NK-92 treated with Interleukin-12 subunit alpha and Interleukin-12 subunit beta, amount 100 ng/mL, for 24 hours (cell line): ENCODE measurements around the gene POLR2B.
"Not testable (repeated sequence)": the region's sequence is repeated elsewhere in the genome, so short reads cannot be mapped to it uniquely, and the experiment has no call there.

Experiments
- DNase-seq: peaks from one replicate; lab custom pipeline; 2025; lab: John Stamatoyannopoulos, UW

Gene POLR2B

DNA sequence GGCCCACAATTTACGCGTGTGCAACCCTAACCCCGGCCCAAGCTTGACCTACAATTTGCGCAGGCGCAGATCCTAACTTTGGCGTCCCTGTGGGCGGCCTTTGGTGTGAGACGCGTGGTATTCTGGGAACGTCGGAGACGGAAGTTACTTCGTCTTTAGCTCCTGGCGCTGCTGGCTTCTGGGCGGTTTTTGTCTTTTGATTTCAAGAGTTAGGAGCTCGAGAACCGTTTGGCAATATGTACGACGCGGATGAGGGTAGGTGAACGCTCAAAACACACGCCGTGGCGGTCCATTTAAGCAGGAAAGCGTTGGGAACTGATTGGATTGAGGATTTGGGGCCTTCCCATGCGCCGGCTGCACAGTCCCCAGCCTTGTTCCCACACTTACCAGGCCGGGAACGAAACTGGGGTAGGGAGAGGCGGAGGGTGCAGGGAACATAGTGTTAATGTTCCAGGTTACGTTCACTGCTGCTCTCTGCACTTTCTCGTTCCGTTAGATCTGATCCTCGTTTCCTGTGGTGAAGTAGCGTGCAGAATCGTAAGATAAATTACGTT, at the start of gene POLR2B:
TSS of gene POLR2B (plus strand) at position 147 of the 554 bp plus-strand sequence. CDS start at position 237, 90 bp downstream.
- peak; percentile 90 for DNase-seq

DNA sequence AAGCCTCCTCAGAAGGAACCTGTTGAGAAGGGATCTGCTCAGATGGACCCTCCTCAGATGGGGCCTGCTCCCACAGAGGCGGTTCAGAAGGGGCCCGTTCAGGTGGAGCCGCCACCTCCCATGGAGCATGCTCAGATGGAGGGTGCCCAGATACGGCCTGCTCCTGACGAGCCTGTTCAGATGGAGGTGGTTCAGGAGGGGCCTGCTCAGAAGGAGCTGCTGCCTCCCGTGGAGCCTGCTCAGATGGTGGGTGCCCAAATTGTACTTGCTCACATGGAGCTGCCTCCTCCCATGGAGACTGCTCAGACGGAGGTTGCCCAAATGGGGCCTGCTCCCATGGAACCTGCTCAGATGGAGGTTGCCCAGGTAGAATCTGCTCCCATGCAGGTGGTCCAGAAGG, 48.1 kb upstream of the POLR2B start:
- DNase-seq = no peak

DNA sequence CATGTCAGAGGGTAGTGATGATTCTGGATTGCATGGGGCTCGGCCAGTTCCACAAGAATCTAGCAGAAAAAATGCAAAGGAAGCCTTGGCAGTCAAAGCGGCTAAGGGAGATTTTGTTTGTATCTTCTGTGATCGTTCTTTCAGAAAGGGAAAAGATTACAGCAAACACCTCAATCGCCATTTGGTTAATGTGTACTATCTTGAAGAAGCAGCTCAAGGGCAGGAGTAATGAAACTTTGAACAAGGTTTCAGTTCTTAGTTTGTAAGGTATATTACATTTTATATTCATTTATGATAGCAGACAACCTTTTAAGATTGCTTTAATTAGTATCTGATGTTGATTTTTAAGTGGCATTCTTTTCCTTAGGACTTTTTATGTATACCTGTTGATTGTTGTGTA, 46.8 kb upstream of the POLR2B start:
- DNase-seq = no peak

DNA sequence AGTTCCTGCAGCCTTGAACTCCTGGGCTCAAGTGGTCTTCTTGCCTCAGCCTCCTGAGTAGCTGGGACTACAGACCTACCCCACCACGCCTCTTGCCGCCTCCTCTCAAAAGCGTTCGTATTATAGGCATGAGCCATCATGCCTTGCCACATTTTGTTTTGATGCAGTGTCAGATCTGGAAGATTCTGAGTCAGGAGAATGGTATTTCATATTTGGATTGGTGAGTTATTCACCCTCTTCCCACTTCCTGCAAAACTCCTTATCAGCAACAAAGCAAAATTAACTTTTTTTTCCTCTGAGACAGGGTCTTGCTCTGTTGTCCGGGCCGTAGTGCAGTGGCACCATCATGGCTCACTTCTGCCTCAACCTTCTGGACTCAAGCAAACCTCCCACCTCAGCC, 41.4 kb upstream of the POLR2B start:
- no peak for DNase-seq

DNA sequence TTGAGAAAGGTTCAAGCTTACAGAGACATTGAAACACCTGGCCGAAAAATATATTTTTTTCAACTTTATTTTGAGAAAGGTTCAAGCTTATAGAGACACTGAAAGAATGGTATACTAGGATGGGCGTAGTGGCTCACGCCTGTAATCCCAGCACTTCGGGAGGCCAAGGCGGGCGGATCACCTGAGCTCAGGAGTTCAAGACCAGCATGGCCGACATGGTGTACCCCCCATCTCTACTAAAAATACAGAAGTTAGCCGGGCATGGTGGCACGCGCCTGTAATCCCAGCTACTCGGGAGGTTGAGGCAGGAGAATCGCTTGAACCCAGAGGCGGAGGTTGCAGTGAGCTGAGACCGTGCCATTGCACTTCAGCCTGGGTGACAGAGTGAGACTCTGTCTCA, 38.9 kb upstream of the POLR2B start:
- not testable (repeated sequence) for DNase-seq

DNA sequence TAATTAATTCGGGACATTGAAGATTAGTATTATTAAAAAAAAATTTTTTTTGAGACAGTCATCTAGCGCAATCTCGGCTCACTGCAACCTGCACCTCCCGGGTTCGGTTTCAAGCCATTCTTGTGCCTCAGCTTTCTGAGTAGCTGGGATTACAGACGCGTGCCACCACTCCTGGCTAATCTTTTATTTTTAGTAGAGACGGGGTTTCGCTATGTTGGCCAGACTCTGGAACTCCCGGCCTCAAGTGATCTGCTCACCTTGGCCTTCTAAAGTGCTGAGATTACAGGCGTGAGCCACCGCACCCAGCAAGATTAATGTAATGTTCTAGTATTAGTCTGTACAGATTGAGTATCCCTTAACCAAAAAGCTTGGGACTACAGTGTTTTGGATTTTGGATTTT, 38.3 kb upstream of the POLR2B start:
- DNase-seq = no peak

DNA sequence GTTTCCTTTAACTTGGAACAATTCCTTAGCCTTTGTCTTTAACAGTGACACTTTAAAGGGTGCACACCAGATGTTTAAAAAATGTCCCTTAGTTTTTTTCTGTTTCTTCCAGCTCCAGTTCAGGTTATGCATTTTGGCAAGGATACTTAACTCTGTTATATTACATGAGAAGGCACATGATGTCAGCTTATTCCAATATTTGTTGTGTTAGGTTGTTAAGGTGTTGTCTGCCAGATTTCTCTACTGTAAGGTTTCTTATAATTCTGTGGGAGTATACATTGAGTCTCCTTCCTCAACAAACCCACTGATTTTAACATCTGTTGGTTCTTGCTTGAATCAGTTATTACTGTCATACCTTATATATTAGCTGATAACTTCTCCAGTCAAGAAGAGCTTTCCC, 37.7 kb upstream of the POLR2B start:
- no peak for DNase-seq

DNA sequence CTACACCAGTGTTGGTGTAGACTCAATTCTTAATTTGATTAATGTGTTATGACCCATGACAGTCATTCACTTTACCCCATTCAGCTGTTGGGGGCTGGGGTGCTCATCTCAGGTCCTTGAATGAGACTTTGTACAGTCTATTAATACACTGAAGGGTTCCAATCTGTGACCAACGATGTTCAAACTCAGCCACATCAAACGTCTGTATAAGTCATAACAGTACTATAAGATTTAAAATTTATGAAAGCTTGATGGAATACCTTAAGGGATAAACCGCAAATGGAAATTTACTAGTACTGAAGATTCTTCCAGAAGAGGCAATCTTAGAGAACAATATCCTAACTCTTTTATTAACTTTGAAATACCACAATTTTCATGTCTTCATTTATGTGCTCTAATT, 37.3 kb upstream of the POLR2B start:
- no peak for DNase-seq

DNA sequence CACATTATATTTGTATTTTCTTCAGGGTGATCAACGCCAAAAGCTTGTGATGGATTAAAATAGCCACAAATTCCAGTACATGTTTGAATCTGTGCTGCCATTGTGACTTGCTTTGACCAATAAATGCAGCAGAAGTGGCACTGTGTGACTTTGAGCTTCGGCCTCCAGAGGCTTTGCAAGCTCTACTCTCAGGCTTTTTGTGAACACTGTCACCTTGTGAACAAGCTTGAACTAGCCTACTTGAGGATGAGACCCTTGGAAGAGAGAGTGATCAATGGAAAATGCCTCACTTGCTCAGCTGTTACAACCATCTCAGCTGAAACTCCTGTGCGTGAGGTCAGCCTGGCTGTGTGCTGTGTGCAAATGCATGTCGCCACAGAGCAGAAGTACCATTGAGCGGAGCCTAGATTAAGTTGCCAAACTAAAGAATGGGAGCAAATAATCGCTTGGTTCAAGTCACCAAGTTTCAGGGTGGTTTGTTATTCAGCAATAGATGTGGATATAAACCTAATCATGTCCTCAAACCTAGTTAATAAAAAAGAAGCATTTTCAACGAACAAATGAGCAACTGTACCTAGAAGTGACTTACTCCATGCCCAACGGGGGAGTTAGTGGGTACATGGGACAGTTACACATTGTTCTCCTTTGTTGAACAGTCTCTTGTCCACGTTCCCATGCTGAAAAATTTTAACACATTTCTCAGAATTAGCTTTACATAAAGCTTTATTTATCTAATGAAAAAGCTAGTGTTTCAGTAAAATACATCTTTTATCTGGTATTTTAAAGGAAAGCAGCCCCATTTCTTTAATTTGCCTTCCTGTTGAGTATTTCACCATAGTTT, 24.8 kb upstream of the POLR2B start:
- no peak for DNase-seq

DNA sequence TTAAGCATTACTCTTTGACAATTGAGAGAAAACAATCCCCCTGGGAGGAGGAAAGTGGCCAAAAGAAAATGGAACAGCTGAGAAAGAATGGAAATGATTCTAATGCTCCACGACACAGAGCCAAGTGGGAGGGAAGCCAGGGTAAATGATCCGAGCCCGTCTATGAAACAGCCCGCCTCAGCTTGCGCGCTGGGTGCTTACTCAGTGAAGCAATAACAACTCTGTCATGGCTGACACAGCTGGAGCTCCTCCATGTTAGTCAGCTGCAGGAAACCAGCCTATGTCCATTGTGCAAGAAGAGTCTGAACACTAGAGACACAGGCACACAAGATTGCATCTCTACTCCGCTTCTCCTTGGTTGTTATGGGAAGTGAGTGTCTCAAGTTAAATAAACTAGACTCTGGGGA, 20.6 kb upstream of the POLR2B start:
- DNase-seq = no peak

DNA sequence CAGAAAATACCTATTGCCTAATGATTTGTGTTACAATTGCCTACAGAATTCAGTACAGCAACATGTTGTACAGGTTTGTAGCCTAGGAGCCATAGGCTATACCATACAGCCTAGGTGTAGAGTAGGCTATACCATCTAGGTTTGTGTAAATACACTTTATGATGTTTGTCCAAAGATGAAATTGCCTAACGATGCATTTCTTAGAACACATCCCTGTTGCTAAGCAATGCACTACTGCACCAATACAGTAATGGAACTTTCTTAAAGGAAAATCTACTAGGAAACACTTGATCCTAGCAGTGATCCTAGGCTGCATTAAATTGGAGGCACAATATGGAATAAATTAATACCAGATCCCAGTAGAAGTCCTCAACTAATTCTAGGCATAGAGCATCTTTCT, 19.6 kb upstream of the POLR2B start:
- DNase-seq = no peak

DNA sequence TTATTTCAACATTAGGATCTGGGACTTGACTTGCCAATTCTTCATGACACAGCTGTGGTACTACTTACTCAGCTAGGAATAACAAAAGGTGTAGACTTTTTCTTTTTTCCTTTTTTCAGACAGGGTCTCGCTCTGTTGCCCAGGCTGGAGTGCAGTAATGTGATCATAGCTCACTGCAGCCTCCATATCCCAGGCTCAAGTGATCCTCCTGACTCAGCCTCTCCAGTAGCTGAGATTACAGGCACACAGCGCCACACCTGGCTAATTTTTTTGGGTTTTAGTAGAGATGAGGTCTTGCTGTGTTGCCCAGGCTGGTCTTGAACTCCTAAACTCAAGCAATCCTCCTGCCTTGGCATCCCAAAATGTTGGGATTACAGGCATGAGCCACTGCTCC, 17.6 kb upstream of the POLR2B start:
- no peak for DNase-seq

DNA sequence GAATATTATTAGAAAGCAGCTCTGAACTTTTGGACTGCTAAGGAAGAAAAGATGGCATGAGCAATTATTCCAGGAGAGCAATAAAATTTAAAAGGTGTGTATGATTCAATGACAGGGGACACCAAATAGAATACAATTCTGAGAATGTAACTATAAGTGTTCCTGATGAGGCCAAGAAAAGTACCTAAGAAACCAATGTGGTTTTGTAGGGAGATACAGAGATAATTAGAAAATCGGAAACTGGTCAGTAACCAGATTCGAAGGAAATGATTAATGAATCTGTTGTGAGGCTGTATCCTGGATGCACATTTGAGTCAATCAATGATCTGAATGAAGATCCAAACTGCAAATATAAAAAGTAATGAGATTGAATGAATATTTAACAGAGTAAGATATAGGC, 7.3 kb upstream of the POLR2B start:
- no peak for DNase-seq

DNA sequence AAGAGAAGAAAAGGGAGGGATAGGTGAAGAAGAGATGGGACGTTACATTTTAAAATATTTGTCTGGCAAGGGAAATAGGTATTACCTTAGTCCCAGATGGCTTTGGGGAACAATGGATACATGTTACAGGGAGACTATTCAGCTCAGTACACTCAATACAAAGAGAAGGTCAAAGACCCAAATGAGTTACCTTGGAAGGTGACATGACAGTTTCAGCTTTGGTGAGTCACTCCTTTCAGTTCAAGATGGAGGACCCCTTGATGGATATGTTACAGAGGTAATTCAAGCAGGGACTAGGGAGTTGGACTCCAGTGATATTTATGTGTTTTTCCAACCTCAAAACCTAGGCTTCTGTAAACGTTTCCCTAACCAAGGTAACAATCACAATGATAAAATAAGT, 6.3 kb upstream of the POLR2B start:
- DNase-seq = no peak

DNA sequence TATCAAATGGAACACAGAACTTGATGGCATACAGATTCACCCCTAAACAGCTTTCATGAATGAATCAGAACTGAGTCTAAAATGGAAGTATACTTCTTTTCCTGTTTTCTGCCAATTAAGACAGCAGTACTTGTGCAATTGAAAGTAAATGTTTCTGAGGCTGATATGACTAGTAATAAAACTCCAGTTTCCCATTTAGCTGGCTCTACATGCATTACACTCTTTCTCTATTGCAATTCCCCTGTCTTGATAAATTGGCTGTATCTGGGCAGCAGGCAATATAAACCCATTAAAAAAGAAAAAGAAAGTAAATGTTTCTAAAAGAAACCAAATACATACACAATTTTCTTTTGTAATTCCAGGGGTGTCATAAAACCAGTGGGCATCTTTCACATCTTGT, 5.9 kb upstream of the POLR2B start:
- DNase-seq = no peak

DNA sequence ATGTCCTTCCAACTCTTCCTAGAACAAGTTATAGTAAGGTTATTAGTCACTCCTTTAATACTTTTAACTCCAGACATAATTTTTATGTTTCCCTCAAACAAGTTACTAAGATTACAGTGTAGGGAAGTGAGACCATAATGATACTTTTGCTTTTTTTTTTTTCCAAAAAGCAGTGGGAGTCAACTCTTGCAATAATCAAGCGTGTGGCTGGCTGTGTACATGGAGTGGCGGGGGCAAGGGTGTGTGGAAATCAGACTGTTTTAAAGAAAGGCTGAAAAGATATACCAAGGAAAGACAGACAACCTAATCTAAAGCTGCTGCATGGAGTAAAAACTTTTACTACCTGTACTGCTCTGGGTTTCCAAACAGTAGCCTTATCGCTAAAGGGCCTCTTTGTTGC, 5.4 kb upstream of the POLR2B start:
- DNase-seq = no peak

DNA sequence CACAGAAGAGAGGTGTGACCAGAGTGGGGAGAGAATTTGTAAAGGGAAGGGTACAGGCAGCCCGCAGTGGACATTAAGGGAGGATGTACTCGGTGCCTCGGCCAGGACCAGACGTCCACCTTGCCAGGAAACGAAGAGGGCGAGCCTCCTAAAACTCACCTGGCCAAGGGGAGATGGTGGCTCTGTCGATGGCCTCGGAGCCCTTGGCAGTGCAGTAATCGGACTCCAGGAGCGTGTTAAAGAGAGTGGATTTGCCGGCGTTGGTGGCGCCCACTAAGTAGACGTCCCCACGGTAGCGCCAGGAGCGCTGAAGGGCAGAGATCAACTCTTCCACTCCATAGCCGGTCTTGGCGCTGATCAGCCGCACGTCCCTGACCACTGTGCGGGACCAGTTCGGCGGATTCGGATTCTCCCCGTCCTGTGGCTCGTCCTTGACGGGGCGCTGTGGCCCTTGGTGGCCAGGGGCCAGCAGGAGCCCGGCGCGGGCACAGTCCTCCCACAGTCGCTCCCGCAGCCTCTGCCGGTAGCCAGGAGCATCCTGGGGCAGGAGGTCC, 2.3 kb upstream of the POLR2B start:
- DNase-seq = no peak

DNA sequence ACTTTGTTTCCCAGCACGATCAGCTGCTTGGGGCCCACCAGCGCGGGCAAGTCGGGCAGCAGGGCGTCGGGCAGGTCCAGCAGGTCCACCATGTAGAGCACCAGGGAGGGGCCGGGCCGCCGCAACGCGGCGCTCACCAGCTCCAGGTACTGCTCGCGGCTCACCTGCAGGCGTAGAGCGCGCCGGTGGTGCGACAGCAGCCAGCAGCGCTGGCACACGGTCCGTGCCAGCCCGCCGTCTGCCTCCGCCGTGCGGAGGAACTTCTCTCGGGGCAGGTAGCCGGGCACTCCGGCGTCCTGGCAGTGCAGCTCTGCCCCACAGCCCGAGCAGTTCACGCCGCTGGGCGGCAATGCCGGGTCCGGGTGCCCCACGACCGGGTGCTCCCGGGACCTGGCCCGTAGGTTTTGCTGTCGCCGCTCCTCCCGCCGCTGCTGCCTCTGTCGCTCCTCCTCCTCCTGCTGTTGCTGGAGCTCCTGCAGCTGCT, 1.8 kb upstream of the POLR2B start:
- DNase-seq = peak; percentile 15

DNA sequence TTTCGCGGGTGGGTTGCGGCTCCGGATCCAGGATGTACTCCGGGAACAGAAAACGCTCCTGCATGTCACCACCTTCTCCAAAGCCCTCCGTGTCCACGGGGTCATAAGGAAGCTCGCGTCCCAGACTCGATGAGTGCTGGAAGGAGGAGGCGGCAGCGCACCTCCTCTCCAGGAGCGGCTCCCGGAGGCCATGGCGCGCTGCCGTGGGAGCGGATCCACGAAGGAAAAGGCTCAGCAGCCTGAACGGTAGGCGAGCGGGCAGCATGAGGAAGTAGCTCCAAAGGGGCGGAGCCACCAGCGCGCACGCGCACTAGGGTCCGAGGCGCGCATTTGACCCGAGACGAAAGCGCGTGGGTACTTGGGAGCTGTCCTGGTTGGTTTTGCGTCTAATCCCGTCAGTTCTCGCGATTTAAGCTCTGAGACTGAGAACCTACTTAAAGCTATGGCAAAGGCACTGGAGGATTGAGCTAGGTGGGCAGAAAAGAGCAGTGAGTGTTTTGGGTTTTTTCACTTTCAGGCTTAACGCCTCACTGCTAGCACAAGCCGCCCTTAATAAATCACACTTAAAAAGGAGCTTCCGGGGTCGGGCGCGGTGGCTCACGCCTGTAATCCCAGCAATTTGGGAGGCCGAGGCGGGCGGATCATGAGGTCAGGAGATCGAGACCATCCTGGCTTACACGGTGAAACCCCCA, 1.2 kb upstream of the POLR2B start, which contains the start of gene NOA1:
TSS of gene NOA1 (minus strand) at position 286 of the 692 bp plus-strand sequence. CDS start at position 265, 21 bp downstream.
- DNase-seq = peak; percentile 86

DNA sequence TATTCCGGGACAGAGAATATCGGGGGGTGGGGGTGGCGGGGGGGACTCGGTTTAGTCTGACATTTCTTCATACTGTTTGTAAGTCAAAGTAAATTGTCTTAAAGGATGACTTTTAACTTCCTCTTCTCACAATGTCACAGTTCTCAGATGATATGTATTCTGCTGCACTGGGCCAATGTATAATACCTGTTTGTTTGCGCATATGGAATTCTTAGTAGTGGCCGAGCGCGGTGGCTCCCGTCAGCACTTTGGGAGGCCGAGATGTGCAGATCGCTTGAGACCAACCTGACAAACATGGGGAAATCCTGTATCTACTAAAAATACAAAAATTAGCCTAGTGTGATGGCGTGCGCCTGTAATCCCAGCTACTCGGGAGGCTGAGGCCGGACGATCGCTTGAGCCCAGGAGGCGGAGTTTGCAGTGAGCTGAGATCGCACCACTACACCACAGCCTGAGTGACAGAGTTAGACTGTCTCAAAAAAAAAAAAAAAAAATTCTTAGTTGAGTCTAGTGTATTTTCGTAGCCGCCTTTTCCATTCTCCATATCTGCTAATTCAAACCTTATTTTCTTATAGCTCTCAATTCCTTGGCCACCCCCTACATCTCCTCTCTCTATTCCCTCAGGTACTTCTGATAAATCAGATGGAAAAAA, 851 bp downstream of the POLR2B start:
- DNase-seq = no peak

DNA sequence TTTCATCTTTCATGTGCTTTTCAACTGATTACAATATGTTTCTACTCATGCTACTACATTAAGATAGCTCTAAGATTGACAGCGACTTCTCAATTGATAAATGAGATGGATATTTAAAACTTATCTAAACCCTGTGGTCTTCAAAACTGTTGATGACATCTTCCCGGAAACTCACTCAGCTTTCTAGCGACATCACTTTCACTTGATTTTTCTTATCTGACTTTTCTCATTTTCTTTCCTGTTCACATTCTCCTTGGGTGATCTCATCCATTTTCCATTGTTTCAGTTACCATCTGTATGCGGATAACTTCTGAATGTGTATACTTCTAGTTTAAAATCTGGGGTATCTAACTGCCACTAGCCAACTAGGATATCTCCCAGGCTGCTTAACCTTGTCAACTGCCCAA, 3.1 kb downstream of the POLR2B start:
- DNase-seq = no peak

DNA sequence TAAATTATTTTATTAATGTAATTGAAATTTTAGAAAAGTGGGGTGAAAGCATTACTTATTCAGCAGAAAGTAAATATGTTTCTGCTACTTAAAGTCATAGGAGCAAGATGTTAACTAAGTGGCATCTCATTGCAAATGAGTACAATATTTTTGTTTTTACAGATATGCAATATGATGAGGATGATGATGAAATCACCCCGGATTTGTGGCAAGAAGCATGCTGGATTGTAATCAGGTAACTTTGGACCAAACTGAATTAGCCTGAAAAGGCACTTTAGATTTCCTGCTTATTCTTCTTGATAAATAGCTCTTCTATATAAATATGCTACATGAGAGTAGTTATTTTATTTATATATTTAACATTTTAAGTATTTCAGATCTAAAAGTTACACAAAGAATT, 7.5 kb downstream of the POLR2B start:
- DNase-seq = no peak
